Brain pericyte (primary cell): ENCODE data around the gene GPR137B.
"Not testable (repeated sequence)": the region's sequence is repeated elsewhere in the genome, so short reads cannot be mapped to it uniquely, and the experiment has no call there.

Experiments used
- DNase-seq: peaks from one replicate; pipeline ENCODE4 v3.0.0-alpha.2; 2012; ENCODE audit warnings: low read depth, low spot score

GPR137B gene

GRCh38 chr1:236188084-236188483 is 45.7 kb downstream of the GPR137B start:
- not testable (repeated sequence) for DNase-seq

- no peak for DNase-seq
Measured at GRCh38 chr1:236193184-236193583, 50.8 kb downstream of the GPR137B start.

GRCh38 chr1:236200925-236201324 is 58.6 kb downstream of the GPR137B start:
- no peak for DNase-seq

GRCh38 chr1:236201786-236202185 is 59.4 kb downstream of the GPR137B start:
- no peak for DNase-seq

- DNase-seq: no peak
Measured at GRCh38 chr1:236204039-236204438, 61.7 kb downstream of the GPR137B start.

GRCh38 chr1:236204656-236205055 is 62.3 kb downstream of the GPR137B start:
- no peak for DNase-seq

GRCh38 chr1:236206548-236206947 is 64.2 kb downstream of the GPR137B start:
- no peak for DNase-seq

- DNase-seq: no peak
Measured at GRCh38 chr1:236207121-236207520, 64.8 kb downstream of the GPR137B start.

GRCh38 chr1:236207569-236207968 is 65.2 kb downstream of the GPR137B start:
- no peak for DNase-seq

- DNase-seq: no peak
Measured at GRCh38 chr1:236209185-236209584, 66.8 kb downstream of the GPR137B start.

GRCh38 chr1:236209713-236210112 is 67.4 kb downstream of the GPR137B start:
- no peak for DNase-seq

GRCh38 chr1:236211815-236212214 is 69.5 kb downstream of the GPR137B start:
- DNase-seq: no peak

- DNase-seq: no peak
Measured at GRCh38 chr1:236213534-236213933, 71.2 kb downstream of the GPR137B start.

- no peak for DNase-seq
Measured at GRCh38 chr1:236214761-236215160, 72.4 kb downstream of the GPR137B start.

- DNase-seq: no peak
Measured at GRCh38 chr1:236220473-236220872, 78.1 kb downstream of the GPR137B start.

GRCh38 chr1:236222632-236223031 is 80.3 kb downstream of the GPR137B start:
- DNase-seq: no peak

GRCh38 chr1:236228411-236228810 is 86.1 kb downstream of the GPR137B start:
- no peak for DNase-seq

GRCh38 chr1:236235116-236235515 is 92.8 kb downstream of the GPR137B start:
- DNase-seq: no peak

- no peak for DNase-seq
Measured at GRCh38 chr1:236239092-236239585, 96.8 kb downstream of the GPR137B start.

GRCh38 chr1:236240675-236241074 is 98.3 kb downstream of the GPR137B start:
- DNase-seq: no peak

GRCh38 chr1:236242568-236242967 is 100.2 kb downstream of the GPR137B start:
- DNase-seq: no peak

- DNase-seq: no peak
Measured at GRCh38 chr1:236247286-236247685, 104.9 kb downstream of the GPR137B start.

- no peak for DNase-seq
Measured at GRCh38 chr1:236251587-236251986, 109.2 kb downstream of the GPR137B start.

GRCh38 chr1:236253119-236253518 is 110.8 kb downstream of the GPR137B start:
- no peak for DNase-seq
